MCF 10A (cell line): Measurements from ENCODE around the gene AGAP1. TPM values are rescaled to one million over a fixed set of nuclear protein-coding genes. Genes with fewer than 3 reads are reported as not detected.

ENCODE experiments used
- BruUV-seq: library from RNA; stranded (reverse); fragments of 400-500 nt; replicated peaks from 2 replicates; lab custom pipeline; 2021; lab: Mats Ljungman, UMichigan
- CTCF ChIA-PET: fragments of 300-600 bp; sonication (Branson Sonifier 250); formaldehyde crosslinking; extraction: SDS; loops from one replicate; lab custom pipeline; 2021; ENCODE audit warnings: antibody characterized with exemption, inconsistent platforms; lab: Yijun Ruan, JAX
- POLR2A ChIA-PET: fragments of 300-600, 350-650 bp; sonication (Branson Sonifier 250); formaldehyde crosslinking; extraction: SDS; loops from one replicate; lab custom pipeline; 2020; ENCODE audit warnings: antibody characterized with exemption, inconsistent platforms; lab: Yijun Ruan, JAX
- DNase-seq: peaks from one replicate; pipeline ENCODE4 v3.0.0-alpha.2; 2018; ENCODE audit not compliant: unreplicated experiment
- H3K27ac Mint-ChIP-seq: one replicate; pipeline ENCODE4 v1.8.0; 2022; ENCODE audit warnings: mild to moderate bottlenecking, low read depth, mixed read lengths; ENCODE audit not compliant: unreplicated experiment
- H3K27me3 Mint-ChIP-seq: one replicate; pipeline ENCODE4 v1.8.0; 2022; ENCODE audit warnings: mixed read lengths; ENCODE audit not compliant: insufficient read depth, unreplicated experiment
- H3K36me3 Mint-ChIP-seq: one replicate; pipeline ENCODE4 v1.8.0; 2022; ENCODE audit warnings: mild to moderate bottlenecking, moderate library complexity, mixed read lengths; ENCODE audit not compliant: insufficient read depth, unreplicated experiment
- H3K4me1 Mint-ChIP-seq: one replicate; pipeline ENCODE4 v1.8.0; 2022; ENCODE audit warnings: mixed read lengths; ENCODE audit not compliant: insufficient read depth, unreplicated experiment
- H3K4me3 Mint-ChIP-seq: one replicate; pipeline ENCODE4 v1.8.0; 2022; ENCODE audit warnings: mild to moderate bottlenecking, moderate library complexity, mixed read lengths; ENCODE audit not compliant: unreplicated experiment
- H3K9me3 Mint-ChIP-seq: one replicate; pipeline ENCODE4 v1.8.0; 2022; ENCODE audit warnings: mixed read lengths; ENCODE audit not compliant: unreplicated experiment
- CTCF ChIP-seq: fragments of 200-600 bp; IDR thresholded peaks from one replicate; pipeline ENCODE4 v1.8.0; 2022; ENCODE audit warnings: antibody characterized with exemption, mild to moderate bottlenecking; ENCODE audit not compliant: unreplicated experiment
- intact Hi-C: fragments of 100-400 bp; cut with micrococcal nuclease; formaldehyde crosslinking; loops from 2 replicates; pipeline ENCODE4 v1.14.1; 2022
- total RNA-seq: library from RNA; stranded (reverse); gene quantifications from 2 replicates; pipeline ENCODE4 v1.2.3, GENCODE V29; 2022

AGAP1 gene
- total RNA-seq, 1 experiment from 2014 or later = 41.3 TPM

GRCh38 chr2:235960011-235960715, 466.3 kb downstream of the AGAP1 start:
- H3K36me3 Mint-ChIP-seq = peaks cover 14% of the 10 kb centered on the region
- POLR2A ChIA-PET = no interaction called here

DNA sequence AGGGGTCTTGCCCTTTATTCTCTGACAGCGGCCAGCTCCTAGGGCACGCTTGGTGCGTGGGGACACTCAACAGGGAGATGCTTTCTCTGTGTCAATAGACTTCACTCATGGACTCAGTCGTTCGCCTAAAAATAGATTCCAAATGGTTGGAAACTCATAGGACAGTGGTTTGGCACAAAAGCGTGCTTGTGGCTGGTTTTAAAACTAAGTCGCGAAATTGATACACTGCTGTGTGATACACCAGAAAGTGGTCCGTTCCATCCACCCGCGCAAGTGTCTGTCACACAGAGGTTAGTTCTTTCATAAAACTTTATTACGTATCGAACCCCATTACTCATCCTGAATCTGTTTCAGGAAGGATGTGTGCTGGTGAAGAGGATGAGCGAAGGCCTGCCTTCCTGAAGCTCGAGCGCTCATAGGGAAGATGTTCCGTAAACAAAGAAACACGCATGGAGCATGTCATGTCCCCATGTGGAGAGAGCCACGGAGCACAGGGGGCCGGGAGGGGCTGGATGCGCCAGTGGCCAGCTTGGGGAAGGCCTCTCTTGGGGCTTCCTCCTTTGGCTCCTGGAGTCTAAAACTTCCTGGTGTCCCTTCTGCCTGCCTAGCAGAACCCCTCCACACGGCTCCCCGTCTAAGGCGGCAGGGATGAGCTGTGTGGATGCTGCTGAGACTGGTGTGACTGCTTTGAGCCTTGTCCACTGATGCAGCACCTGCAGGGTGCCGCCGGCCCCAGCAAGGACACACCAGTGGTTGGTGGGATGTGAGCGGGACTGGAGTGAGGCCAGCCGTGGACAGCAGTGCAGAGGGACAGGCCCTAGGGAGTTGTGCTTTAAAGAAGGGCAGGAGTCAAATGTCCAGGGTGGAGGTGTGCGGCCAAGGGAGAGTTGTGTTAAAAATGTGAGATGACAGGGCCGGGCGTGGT, 467.1 kb downstream of the AGAP1 start:
- no peak for TF ChIP-seq CTCF
- Mint-ChIP-seq H3K36me3 (peaks cover 21% of the 10 kb centered on the region), H3K4me3 (no peak overlapping the region), H3K4me1 (no peaks in the 10 kb centered on the region), H3K27ac (peak overlapping the region; percentile 10), H3K27me3 (no peaks in the 10 kb centered on the region), H3K9me3 (no peaks in the 10 kb centered on the region)
- DNase-seq = no peak
- intact Hi-C loops = no loop called here
- POLR2A ChIA-PET = no interaction called here
- CTCF ChIA-PET = interaction anchor here (0.5 kb wide), 1 partner anchor 391 kb away, joined by 3 read pairs; no protein-coding TSS in a partner anchor
- BruUV-seq = no TSS peak

More at GRCh38 chr2:235960011-235960715, 466.3 kb downstream of the AGAP1 start:
- Mint-ChIP-seq H3K27ac (no peak overlapping the region), H3K4me3 (no peak overlapping the region), H3K9me3 (no peaks in the 10 kb centered on the region), H3K4me1 (no peaks in the 10 kb centered on the region), H3K27me3 (no peaks in the 10 kb centered on the region)
- no peak for TF ChIP-seq CTCF
- BruUV-seq = no TSS peak
- intact Hi-C loops = no loop called here
- no peak for DNase-seq
- CTCF ChIA-PET = no interaction called here

GRCh38 chr2:235961711-235962110, 467.9 kb downstream of the AGAP1 start:
- POLR2A ChIA-PET = no interaction called here

More at GRCh38 chr2:235961711-235962110, 467.9 kb downstream of the AGAP1 start:
- Mint-ChIP-seq H3K27me3 (no peaks in the 10 kb centered on the region), H3K4me3 (no peak overlapping the region), H3K36me3 (peaks cover 21% of the 10 kb centered on the region), H3K9me3 (no peaks in the 10 kb centered on the region), H3K27ac (peak overlapping the region; percentile 10), H3K4me1 (no peaks in the 10 kb centered on the region)
- CTCF ChIA-PET = interaction anchor here (0.5 to 0.7 kb wide), 2 partner anchors 390 to 410 kb away, joined by 3 read pairs; no protein-coding TSS in a partner anchor
- intact Hi-C loops = no loop called here
- BruUV-seq = no TSS peak
- no peak for DNase-seq
- no peak for TF ChIP-seq CTCF
